Glomerular visceral epithelial cell (primary cell): ENCODE measurements around the gene LDLRAD4.

Experiments used
- DNase-seq: peaks from one replicate; pipeline ENCODE4 v3.0.0-alpha.2; 2016; ENCODE audit errors: extremely low spot score

LDLRAD4 gene

DNA sequence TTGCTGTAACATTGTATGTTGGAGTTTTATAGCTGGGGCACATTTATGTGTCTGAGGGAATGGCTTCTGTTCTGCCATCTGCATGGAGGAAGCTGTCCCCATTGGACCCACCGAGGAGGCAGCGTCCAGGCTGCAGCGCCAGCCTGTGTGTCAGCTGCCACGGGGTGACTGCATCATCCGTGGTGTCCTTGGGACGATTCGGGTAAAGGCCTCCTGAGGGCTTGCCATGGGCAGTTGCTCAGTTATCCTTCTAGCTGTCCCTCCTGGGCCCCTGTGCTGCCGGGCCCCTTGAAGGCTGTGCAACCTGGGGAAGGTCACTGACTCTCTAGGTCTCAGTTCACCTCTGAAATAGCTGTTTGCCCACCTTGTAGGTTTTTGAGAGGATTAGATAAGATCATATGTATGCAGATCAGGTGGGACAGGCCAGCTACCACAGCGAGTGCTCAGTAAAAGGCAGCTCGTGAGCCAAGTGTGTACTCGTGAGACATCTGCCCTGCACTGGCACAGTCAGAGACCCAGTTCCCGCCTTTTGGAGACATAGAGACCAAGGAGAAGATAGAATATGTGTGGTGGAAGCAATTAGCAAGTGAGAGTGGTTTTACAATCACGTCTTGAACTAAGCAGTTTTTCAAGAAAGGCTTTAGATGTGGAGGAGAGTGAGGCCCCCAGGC lies 10.6 kb downstream of the LDLRAD4 start:
- DNase-seq: no peak

DNA sequence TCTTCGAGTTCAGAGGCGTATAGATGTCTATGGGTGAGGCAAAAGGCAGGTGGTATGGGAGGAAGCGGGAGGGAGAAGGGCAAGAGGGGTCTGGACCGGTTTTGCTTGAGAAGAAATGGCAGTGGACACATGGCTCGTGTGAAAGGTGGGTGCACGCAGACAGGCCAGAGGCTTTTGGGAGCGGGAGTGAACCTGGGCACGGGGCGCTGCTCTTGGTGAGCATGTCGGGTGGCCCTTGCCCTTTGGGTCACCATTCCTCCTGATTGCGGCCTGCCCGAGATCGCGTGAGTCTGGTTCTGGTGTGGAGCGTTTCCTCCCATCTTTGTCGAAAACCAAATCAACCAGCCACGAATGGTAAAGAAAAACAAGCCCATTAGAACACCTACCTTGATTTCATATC lies 12.6 kb downstream of the LDLRAD4 start:
- no peak for DNase-seq

DNA sequence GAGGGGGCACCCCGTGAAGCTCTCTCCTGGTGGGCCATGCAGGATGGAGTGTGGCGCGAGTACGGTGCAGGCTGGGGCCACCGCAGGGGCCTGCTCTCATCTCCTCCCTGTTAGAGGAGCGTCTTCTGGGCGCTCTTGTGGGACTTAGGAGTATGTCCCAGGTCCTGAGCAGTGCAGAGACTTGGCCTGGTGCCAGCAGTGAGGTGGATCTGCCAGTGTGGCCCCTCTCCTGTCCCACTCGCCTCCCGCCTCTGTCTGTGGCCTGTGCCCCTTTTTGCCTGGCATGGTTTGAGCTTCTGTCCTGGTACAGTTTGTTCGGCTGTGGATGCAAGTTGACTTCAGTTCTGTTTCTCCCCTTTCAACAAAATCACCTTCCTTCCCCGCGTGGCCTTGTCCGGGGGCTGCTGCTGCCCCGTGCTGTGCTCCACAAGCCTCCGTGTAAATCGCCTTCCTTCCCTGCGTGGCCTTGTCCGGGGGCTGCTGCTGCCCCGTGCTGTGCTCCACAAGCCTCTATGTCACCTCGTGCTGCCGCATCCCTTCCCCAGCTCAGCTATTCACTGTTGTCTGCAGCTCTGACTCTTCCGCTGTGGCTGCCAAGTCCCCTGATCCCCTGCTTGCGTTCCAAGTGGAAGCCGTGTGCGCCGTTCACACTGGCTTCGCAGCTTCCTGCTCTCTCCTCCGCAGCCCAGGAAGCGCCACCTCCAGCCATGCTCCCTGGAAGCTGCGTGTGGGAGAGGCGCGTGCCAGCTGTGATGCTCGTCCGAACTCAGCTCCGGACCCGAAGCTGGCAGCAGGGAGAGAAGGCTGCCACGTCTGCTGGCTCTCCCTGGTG lies 13.7 kb downstream of the LDLRAD4 start:
- DNase-seq: no peak

DNA sequence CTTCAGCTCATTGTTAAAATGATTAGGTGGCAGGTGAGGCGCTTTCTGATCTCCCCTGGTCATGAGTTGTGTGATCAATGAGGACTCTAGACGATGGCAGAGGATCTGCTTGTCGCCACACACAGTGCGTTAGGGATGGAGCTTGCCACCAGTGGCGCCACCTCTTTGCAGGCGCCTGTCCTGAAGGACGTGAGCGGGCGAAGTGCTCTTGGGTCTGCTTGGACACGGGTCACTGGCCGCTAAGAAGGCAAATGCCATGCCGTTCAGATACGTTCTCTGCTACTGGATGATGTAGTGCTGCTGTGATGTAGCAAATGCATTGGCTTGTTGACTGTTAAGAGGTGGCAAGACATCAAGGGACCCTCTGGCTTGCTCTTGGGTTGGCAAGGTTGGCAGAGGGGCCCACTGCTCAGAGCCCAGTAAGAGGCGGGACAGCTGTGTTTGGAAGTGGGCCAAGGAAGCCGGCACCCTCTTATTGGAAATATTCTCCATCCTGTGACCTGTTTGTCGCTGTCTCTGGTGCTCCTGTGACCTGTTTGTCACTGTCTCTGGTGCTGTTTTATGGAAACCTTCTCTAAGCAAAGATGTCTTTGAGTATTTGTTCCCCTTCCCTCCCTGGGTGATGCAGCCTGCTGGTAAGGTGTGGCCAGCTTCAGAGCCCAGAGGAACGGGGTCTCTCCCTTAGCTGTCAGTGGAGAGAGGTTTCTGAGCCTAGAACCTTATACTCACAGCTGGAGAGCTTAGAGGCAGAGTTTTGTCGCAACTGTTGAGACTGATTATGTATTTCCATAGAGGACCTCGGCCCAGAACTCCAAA lies 14.6 kb downstream of the LDLRAD4 start:
- DNase-seq: no peak

DNA sequence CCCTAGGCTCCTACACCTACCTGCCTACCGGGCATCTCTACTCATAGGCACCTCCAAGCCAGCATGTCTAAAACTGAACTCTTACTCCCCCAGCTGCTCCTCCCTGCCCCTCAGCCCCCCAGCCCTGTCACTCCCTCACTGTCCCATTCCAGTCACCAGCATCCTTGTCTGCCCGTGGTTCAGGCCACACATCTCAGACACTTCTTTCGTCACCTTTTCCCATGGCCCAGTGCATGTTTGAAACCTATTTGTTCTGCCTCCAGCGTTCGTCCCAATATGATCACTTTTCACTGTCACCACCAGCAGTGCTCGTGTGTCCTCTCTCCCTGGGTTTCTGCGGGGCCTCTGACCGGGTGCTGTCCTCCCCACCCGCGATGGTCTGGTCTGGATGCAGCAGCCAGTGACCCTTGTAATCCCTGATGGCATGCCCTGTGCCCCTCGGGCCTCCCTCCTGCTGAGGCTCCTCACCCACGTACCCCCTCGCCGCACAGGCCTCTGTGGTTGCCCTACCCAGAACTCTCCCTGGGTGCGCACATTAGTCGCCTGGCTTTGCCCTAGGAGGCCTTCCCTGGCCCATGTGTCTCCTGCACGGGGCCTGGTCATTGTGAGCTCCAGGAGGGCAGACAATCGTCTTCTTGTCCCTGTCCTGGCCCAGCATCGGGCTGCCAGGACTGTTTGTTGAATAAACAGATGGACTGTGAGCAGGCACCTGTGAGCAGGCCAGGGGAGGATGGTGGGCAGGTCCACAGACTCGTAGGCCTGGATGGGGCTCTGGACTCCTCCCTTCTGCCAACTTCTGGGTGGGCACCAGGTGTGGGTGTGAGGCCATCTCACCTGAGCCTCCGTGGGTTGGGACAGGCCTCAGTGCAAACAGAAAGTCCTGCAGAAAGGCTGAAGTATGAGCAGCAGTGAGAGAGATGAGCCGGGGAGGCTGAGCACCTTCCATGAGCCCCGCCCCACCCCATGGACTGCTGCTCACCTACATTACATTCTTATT lies 15.5 kb downstream of the LDLRAD4 start:
- DNase-seq: no peak

DNA sequence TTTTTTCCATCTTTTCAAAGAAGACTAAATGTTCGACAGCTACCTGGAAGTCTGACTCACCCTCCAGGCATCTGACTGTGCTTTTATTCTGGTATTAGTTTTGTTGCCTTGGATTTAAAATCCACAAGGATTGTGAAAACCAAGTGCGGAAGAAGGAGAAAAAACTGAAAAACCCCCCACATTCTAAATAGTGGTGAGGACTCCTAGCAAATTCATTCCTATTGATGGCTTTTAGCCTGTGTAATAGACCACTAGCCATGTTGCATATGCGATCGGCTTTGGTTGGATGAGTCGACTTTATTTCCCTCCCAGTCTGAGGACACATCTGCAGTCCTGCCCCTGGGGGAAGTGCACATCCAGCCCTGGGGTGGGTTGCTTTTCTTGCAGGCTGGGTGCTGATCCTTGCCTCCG lies 16.9 kb downstream of the LDLRAD4 start:
- no peak for DNase-seq

DNA sequence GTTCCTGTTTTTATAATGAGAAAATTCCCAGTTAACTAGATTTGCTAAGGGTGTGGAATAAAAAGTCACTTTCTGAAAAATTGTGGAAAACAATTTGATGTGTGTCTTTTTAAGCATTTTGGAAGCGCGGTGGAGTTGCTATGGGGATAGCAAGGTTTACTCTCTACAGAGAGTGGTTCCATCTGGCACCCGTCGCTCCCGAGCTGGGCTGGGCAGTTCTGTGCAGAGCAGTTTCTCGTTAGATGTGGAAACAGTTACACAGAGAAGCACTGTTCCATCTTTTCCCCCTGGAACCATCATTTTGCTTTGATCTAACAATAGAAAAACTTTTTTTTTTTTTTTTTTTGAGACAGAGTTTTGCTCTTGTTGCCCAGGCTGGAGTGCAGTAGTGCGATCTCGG lies 17.4 kb downstream of the LDLRAD4 start:
- DNase-seq: no peak

DNA sequence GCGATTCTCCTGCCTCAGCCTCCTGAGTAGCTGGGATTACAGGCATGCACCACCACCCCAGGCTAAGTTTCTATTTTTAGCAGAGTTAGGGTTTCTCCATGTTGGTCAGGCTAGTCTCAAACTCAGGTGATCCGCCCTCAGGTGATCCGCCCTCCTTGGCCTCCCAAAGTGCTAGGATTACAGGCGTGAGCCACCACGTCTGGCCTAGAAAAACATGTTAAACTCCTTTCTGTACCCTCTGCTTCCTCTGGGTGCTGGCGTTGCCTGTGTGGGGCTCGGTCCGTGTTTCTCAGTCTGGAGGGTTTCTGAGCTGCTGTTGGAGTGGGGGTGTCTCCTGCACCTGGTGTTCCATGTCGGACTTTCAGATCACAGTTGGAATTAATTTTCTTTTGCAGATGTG lies 17.9 kb downstream of the LDLRAD4 start:
- no peak for DNase-seq

DNA sequence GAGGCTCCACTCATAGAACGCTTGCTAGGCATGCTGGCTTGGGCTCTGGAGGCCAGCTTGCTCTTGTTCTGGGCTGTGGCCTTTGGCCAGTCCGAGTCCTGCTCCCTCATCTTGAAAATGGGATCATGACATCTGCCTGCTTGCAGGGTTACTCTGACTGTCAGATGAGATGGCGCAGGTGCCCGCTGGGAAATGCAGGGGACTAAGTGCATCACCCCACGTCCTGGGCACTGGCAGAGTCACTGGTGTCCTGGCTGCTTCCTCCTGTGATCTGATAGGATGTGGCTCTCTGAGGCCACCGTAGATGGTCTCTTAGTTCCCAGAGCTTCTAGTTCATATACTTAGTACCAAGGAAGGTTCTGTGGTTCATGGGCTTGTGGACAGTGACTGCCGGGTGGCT lies 18.5 kb downstream of the LDLRAD4 start:
- DNase-seq: no peak

DNA sequence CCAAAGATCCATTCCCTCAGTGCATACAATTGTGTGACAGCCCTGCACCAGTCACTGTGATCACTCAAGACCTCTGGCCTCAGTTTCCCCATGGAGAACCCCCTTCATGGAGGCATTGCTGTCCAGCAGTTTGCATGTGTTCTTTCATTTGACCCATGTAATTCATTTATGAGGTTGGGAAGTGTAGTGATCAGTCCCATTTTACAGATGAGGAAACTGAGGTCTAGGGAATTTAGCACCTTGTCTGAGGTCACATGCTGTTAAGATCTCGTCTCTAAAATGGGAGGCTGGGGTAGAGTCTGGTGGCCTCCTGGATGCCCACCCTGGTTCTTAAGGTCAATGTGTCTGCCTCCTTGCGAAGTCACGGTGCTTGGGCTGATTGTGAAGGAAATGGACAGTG lies 19.1 kb downstream of the LDLRAD4 start:
- DNase-seq: no peak

DNA sequence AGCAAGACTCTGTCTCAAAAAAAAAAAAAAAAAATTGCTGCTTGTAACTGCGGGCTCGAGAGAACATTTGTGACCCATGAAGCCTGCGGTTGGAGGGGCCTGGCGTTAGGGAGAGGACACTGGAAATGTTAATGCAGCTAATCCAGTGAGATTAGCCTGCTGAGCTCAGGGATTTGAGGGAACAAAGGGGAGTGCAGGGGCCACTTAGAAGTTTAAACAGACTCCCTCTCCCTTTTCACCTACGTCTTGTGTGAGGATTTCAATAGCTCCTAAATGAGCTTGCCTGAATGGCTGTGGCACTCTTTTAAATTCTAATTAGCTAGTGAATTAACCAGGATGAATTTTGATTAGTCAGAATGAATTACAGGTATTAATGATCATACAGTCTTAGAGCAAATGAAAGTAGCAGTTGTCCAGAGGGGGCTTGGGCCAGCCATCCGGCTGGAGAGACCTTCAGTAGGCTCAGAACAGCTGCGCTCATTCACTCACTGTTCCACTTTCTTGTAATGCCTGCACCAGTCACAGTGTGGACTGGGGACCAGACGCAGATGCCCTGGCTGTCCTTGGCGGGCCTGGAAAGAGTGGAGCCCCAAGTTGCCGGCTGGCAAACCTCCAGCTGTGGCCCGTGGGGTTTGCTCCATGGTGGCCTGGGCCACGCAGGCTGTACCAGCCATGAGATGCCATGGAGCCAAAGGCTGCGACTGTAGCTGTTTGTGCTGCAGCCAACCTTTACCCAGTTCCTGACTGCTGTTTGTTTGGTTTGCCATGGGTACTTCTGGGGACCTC lies 20.8 kb downstream of the LDLRAD4 start:
- DNase-seq: no peak

DNA sequence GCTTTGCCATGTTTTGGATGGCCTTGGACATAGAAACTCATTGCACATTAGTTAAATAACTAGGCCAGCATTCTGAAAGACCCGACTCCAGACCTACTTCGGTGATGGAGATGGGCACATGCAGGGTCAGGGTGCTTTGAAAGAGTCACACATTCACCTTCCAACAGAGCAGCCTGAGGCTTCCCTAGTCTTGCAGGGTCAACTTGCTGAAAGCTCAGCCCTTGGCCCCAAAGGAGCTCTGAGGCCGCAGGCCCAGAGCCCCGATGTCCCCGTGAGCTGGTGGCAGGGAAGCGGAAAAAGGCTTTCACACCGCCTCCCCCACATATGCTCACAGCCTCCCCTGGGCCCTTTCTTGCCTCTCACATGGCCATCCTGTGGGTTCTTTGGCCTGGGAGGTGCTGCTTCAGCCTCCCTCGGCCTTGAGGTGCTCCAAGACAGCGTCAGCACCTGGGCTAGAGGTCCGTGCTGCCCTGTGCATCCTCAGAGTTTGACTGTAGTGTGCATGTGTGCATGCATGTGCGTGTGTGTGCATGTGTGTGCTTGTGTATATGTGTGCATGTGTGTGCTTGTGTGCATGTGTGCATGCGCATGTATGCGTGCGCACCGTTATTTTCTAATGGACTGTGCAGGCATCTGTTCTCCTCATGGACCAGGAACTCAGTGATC lies 21.6 kb downstream of the LDLRAD4 start:
- DNase-seq: no peak

DNA sequence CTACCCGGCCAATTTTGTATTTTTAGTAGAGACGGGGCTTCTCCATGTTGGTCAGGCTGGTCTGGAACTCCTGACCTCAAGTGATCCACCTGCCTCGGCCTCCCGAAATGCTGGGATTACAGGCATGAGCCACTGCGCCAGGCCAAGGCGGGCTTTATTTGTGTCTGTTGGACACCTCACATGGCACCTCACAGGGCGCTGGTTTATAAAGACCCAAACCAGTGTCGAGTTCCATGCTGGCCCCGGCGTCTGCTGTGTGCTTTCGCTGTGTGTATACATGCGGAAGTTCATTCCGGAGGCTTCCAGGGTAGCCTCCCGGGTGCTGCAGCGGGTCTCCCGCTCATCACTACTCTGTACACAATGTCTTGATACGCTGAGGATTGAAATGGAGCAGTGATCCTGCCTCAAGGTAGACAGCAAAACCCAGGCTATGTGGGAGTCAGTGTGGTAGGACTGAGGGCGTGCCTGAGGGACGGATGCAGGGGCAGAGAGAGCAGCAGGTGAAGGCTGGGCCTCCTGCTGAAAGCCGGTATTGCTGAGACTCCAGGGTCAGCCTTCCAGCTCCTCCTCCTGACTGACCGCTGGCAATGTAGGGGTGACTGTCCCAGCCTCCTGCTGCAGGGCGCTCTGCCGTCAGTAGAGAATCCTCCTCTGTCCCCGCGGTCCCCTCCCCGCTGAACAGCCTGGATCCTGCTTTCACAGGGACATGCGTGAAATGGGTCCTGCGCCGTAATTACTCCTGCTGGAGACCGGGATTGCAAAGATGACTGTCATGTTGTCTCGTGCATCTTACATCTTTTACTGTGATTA lies 22.7 kb downstream of the LDLRAD4 start:
- no peak for DNase-seq

DNA sequence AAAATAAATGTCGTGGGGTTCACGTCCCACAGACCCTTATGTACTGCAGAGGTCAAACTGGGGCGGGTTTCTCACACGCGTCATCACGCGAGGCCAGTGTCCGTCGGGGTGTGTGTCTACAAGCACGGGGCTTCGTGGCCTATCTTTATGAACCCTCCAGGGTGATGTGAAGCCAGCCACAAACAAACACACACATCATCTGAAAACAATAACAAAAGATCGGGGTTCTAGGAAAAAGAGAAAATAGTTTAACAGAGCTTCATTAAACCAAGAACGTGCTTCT lies 23.3 kb downstream of the LDLRAD4 start:
- no peak for DNase-seq

DNA sequence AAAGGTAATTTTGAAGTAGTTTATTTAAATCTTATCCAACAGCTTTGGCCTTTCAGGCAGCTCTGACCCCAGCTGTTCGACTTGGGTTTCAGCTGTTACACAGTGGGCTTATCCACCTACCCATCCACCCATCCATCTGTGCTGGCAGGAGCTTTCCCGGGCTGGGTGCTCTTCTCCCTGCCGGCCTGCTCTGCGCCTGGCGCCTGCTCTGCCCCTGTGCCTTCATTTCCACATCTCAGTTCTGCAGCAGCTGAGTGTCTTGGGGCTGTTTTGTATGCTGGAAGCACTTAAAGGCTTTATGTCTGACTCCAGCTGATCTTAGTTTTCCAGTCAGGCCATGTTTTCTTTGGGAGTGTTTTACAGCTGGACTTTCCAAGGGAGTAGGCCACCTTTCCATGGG lies 24.2 kb downstream of the LDLRAD4 start:
- no peak for DNase-seq

DNA sequence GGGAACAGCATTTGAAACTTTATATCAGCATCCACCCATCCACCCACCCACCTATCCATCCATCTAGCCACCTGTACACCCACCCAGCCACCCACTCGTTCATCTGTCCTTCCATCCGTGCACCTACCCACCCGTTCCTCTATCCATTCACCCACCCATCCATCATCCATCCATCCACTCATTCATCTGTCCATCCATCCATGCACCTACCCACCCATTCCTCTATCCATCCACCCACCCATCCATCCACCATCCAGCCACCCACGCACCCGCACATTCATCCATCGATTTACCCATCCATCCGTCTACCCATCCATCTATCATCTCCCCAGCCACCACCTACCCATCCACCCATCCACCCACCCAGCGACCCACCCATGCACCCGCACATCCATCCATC lies 24.8 kb downstream of the LDLRAD4 start:
- no peak for DNase-seq

DNA sequence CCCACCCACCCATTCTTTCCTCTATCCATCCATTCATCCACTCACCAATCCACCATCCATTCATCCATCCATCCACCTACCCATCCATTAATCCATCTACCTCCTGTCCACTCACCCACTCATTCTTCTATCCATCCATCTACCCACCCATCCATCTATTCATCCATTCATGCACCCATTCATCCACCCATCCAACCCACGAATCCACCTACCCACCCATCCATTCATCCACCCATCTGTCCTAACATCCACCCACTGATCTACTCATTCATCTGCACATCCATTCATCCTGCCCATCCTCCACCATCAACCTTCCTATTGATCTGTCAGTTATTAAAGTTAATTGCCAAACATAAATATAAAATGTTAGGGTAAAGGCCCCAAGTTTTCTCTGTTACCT lies 25.6 kb downstream of the LDLRAD4 start:
- no peak for DNase-seq

DNA sequence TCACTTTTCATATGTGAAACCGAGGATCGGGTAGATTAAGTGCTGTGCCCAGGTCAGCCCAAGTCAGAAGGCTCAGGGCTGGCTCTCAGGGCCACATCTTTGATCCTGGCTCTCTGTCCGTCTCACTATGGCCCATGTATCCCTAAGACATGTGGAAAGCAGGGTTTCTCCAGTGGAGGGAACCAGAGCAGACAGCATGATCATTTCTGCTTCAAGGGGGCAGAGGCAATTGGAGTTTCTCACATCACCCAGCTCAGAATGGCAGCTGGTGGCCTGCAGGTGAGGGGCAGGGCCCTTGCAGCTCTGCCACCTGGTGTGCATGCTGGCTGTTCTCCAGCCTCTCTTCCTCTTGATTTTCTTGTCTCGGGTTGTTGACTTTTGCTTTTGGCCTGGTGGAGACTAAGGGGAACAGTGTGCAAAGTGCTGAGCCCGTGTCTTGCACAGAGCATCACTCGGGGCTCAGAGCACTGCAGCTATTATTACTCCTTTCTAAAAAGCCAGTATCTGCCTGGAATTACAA lies 27.0 kb downstream of the LDLRAD4 start:
- no peak for DNase-seq

DNA sequence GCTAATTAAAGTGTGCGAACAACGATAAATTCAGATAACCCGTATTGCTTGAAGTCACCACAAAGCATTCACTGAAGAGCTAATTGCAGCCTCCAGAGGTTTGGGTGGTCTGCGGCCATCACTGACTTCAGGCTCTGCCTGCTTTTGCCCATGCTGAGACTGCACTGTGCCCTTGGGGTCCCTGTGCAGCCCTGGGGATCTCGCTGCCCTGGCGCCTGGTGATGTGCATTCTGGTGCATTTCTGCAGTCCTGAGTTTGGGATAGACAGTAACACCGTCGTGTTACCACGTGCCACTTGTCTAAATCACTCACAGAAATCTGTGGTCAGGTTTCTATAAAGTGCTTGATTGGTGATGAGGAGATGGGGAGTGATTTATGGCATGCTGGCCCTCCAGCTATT lies 27.6 kb downstream of the LDLRAD4 start:
- no peak for DNase-seq
